Choroid plexus epithelial cell (primary cell): ENCODE results near the gene PLK2.

ENCODE experiments used
- DNase-seq: peaks from one replicate; pipeline ENCODE4 v3.0.0-alpha.2; 2010; ENCODE audit warnings: low read depth
- H3K4me3 ChIP-seq: 2 replicates; pipeline ENCODE4 v1.5.1; 2011; ENCODE audit warnings: low read depth, mild to moderate bottlenecking, control low read depth, low read length, moderate library complexity
- CTCF ChIP-seq: conservative IDR thresholded peaks from 2 replicates; pipeline ENCODE4 v1.5.1; 2011; ENCODE audit warnings: low read depth, mild to moderate bottlenecking, control low read depth, inconsistent platforms, low read length, moderate library complexity

Gene PLK2

DNA sequence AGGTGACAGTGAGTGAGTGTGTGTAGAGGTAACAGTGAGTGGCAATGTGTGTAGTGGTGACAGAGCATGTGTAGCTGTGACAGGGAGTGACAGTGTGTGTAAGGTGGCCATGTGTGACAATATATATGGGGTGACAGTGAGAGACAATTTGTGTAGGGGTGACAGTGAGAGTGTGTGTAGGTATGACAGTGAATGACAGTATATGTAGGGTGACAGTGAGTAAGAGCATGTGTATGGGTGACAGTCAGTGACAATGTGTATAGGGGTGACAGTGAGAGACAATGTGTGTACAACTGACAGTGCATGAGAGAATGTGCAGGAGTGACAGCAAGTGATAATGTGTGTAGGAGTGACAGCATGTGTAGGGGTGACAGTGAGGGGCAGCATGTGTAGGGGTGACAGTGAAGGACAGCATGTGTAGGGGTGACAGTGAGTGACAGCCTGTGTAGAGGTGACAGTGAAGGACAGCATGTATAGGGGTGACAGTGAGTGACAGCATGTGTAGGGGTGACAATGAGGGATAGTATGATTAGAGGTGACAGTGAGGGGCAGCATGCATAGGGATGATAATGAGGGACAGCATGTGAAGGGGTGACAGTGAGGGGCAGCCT lies 21.3 kb upstream of the PLK2 start:
- no peak for TF ChIP-seq CTCF
- DNase-seq, result no peak
- no peak overlapping the region for H3K4me3 ChIP-seq

- TF ChIP-seq CTCF, result peak; percentile 43
- H3K4me3 ChIP-seq, result no peak overlapping the region
- peak; percentile 31 for DNase-seq
Observed at GRCh38 chr5:58477760-58478376, 18.0 kb upstream of the PLK2 start.

GRCh38 chr5:58475404-58475803 lies 15.5 kb upstream of the PLK2 start:
- no peak for TF ChIP-seq CTCF
- no peak for DNase-seq
- no peak overlapping the region for H3K4me3 ChIP-seq

GRCh38 chr5:58469896-58470295 lies 10.0 kb upstream of the PLK2 start:
- DNase-seq, result no peak
- no peak overlapping the region for H3K4me3 ChIP-seq
- no peak for TF ChIP-seq CTCF

- TF ChIP-seq CTCF, result peak; percentile 55
- DNase-seq, result peak; percentile 87
- H3K4me3 ChIP-seq, result no peak overlapping the region
Observed at GRCh38 chr5:58466939-58467338, 7.1 kb upstream of the PLK2 start.

GRCh38 chr5:58462623-58463230 lies 2.8 kb upstream of the PLK2 start:
- DNase-seq, result peak; percentile 82
- peak; percentile 50 for TF ChIP-seq CTCF
- H3K4me3 ChIP-seq, result no peak overlapping the region

DNA sequence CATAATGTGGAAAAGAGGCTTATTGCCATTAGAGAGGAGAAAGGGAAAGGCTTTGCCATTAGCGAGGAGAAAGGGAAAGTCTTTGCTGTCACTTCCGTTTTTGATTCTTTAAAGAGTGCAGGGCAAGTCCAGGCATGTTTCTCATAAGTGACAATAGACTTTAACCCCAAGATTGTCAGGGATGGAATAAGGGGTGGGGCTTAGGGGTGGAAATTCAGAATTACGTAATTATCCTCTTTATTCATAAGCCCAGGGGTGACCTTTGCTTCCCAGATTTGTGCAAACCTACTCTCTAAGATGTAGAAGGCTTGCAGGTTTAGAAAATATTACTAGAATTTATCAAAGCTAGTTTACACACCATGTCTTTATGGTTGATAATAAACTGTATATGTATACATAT lies 2.3 kb upstream of the PLK2 start:
- DNase-seq, result no peak
- no peak overlapping the region for H3K4me3 ChIP-seq
- TF ChIP-seq CTCF, result no peak
